Upper lobe of left lung (tissue), 4 donors: Measurements from ENCODE around the gene CDY1.
"Not testable (repeated sequence)": the region's sequence is repeated elsewhere in the genome, so short reads cannot be mapped to it uniquely, and the experiment has no call there.

Experiments used
- EP300 ChIP-seq, 4 donors: sonication (generic); formaldehyde crosslinking; IDR thresholded peaks; one replicate each; pipeline ENCODE4 v1.5.1; 2017; ENCODE audit warnings: antibody characterized with exemption in 4 of 4, control low read depth in 2 of 4
- POLR2A ChIP-seq, 4 donors: fragments of 450-650 bp; IDR thresholded peaks; one replicate each; pipeline ENCODE4 v1.5.1; 2016 to 2017; ENCODE audit warnings: antibody characterized with exemption in 4 of 4, mild to moderate bottlenecking in 2 of 4

DNA sequence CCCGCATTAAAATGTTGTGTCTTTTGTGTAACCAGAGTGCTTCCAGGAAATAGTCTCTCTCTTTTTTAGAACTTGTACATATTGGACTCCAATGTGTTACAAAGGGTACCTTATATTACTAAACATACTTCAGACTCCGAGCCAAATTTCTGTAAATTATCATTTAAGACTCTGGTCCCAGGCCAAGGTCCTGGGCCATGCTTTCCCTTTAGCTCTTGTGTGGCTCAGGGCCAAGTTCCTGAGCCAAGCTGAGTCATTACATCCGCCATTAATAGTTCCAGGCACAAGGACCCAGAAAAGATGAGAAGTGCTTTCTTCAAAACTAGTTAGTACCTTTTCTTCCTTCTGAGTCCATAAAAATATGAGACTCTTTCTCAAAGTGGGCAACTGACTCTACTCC is 4.6 kb downstream of the CDY1 start:
- not testable (repeated sequence) for TF ChIP-seq POLR2A, EP300 (IDR thresholded peaks at IDR 0.05)
